ENCODE measurements around the gene NR2F6.
A peak's percentile ranks its signal among the peaks of the same experiment; 100 is the strongest.

Gene NR2F6

GRCh38 chr19:17237747-17238706 is 7.7 kb downstream of the NR2F6 start:
- ATAC-seq (ENCODE audit: low read depth) (no peak), DNase-seq (ENCODE audit: low spot score) (no peak)
- no peak overlapping the region for H3K4me3 ChIP-seq (ENCODE audit: severe bottlenecking)
- H3K9me3 ChIP-seq (ENCODE audit: severe bottlenecking): no peaks in the 10 kb centered on the region
- H3K36me3 ChIP-seq (ENCODE audit: low read depth): peaks cover 58% of the 10 kb centered on the region
- peak overlapping the region; percentile 84 for H3K27ac ChIP-seq (ENCODE audit: poor library complexity, severe bottlenecking)
- peaks cover 11% of the 10 kb centered on the region for H3K4me1 ChIP-seq (ENCODE audit: insufficient read depth, poor library complexity, severe bottlenecking)
- no peaks in the 10 kb centered on the region for H3K27me3 ChIP-seq (ENCODE audit: insufficient read depth, poor library complexity, severe bottlenecking)
- TF ChIP-seq CTCF (IDR thresholded peaks at IDR 0.05; ENCODE audit: poor library complexity, severe bottlenecking): no peak

GRCh38 chr19:17236811-17237543 is 8.7 kb downstream of the NR2F6 start:
- Histone ChIP-seq H3K36me3 (ENCODE audit: low read depth) (peaks cover 68% of the 10 kb centered on the region), H3K27ac (ENCODE audit: poor library complexity, severe bottlenecking) (peak overlapping the region; percentile 84), H3K4me3 (ENCODE audit: severe bottlenecking) (no peak overlapping the region), H3K4me1 (ENCODE audit: insufficient read depth, poor library complexity, severe bottlenecking) (peaks cover 11% of the 10 kb centered on the region), H3K27me3 (ENCODE audit: insufficient read depth, poor library complexity, severe bottlenecking) (no peaks in the 10 kb centered on the region), H3K9me3 (ENCODE audit: severe bottlenecking) (no peaks in the 10 kb centered on the region)
- TF ChIP-seq CTCF (IDR thresholded peaks at IDR 0.05; ENCODE audit: poor library complexity, severe bottlenecking): no peak
- ATAC-seq (ENCODE audit: low read depth): no peak
- no peak for DNase-seq (ENCODE audit: low spot score)

- Histone ChIP-seq H3K36me3 (ENCODE audit: low read depth) (peaks cover 69% of the 10 kb centered on the region), H3K4me3 (ENCODE audit: severe bottlenecking) (peak overlapping the region; percentile 60), H3K27me3 (ENCODE audit: insufficient read depth, poor library complexity, severe bottlenecking) (no peaks in the 10 kb centered on the region), H3K4me1 (ENCODE audit: insufficient read depth, poor library complexity, severe bottlenecking) (peaks cover 8% of the 10 kb centered on the region), H3K27ac (ENCODE audit: poor library complexity, severe bottlenecking) (peak overlapping the region; percentile 84), H3K9me3 (ENCODE audit: severe bottlenecking) (no peaks in the 10 kb centered on the region)
- TF ChIP-seq CTCF (IDR thresholded peaks at IDR 0.05; ENCODE audit: poor library complexity, severe bottlenecking): no peak
- peak; percentile 28 for ATAC-seq (ENCODE audit: low read depth)
- no peak for DNase-seq (ENCODE audit: low spot score)
Measured at GRCh38 chr19:17235971-17236777, 9.5 kb downstream of the NR2F6 start.

GRCh38 chr19:17235300-17235970 is 10.3 kb downstream of the NR2F6 start:
- peak overlapping the region; percentile 60 for H3K4me3 ChIP-seq (ENCODE audit: severe bottlenecking)
- H3K27me3 ChIP-seq (ENCODE audit: insufficient read depth, poor library complexity, severe bottlenecking): no peaks in the 10 kb centered on the region
- peaks cover 8% of the 10 kb centered on the region for H3K4me1 ChIP-seq (ENCODE audit: insufficient read depth, poor library complexity, severe bottlenecking)
- no peaks in the 10 kb centered on the region for H3K9me3 ChIP-seq (ENCODE audit: severe bottlenecking)
- TF ChIP-seq CTCF (IDR thresholded peaks at IDR 0.05; ENCODE audit: poor library complexity, severe bottlenecking): peak; percentile 55
- peaks cover 69% of the 10 kb centered on the region for H3K36me3 ChIP-seq (ENCODE audit: low read depth)
- ATAC-seq (ENCODE audit: low read depth) (peak; percentile 65), DNase-seq (ENCODE audit: low spot score) (peak; percentile 72)
- H3K27ac ChIP-seq (ENCODE audit: poor library complexity, severe bottlenecking): peak overlapping the region; percentile 84

Data from RWPE2 (cell line).